Suprapubic skin (tissue), 3 donors: ENCODE data around the gene RAB25.

Experiments
- EP300 ChIP-seq: sonication (generic); formaldehyde crosslinking; IDR thresholded peaks from one replicate; pipeline ENCODE4 v1.6.1; 2017; ENCODE audit warnings: antibody characterized with exemption
- TF ChIP-seq, protein P1 (sequence below), 2 donors: fragments of 200-600 bp in 1 of 2; fragments of 450-650 bp in 1 of 2; sonication (generic) in 1 of 2; IDR thresholded peaks; one replicate each; pipeline ENCODE4 v1.5.1; 2016 to 2019; ENCODE audit warnings: antibody characterized with exemption in 2 of 2, mild to moderate bottlenecking in 1 of 2, moderate library complexity in 1 of 2

DNA sequence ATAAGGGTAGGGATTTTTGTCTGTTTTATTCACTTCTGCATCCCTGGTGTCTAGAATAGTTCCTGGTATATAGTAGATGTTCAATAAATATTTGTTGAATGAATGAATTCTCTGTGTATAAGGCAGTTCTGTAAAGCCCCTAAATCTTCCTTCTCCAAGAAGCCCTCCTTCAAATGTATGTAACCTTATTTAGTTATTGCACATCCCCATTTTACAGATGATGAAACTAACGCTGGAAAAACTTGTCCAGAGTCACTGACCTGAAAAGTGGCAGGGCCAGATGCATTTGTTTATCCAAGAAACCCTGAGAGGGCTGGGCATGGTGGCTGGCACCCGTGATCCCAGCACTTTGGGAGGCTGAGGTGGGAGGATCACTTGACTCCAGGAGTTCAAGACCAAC, 49.3 kb downstream of the RAB25 start:
- TF ChIP-seq EP300: no peak
- TF ChIP-seq, protein P1, sequence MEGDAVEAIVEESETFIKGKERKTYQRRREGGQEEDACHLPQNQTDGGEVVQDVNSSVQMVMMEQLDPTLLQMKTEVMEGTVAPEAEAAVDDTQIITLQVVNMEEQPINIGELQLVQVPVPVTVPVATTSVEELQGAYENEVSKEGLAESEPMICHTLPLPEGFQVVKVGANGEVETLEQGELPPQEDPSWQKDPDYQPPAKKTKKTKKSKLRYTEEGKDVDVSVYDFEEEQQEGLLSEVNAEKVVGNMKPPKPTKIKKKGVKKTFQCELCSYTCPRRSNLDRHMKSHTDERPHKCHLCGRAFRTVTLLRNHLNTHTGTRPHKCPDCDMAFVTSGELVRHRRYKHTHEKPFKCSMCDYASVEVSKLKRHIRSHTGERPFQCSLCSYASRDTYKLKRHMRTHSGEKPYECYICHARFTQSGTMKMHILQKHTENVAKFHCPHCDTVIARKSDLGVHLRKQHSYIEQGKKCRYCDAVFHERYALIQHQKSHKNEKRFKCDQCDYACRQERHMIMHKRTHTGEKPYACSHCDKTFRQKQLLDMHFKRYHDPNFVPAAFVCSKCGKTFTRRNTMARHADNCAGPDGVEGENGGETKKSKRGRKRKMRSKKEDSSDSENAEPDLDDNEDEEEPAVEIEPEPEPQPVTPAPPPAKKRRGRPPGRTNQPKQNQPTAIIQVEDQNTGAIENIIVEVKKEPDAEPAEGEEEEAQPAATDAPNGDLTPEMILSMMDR (IDR thresholded peaks at IDR 0.05): no peak
